ENCODE results near the gene CFAP97D2. TPM values are rescaled to one million over a fixed set of nuclear protein-coding genes. Genes with fewer than 3 reads are reported as not detected.
"Not testable (repeated sequence)": the region's sequence is repeated elsewhere in the genome, so short reads cannot be mapped to it uniquely, and the experiment has no call there.

CFAP97D2 gene
- total RNA-seq, 1 donor from 2014 or later = not detected

- no peak for DNase-seq (ENCODE audit: low spot score)
Observed at GRCh38 chr13:114142640-114143490, 36.2 kb upstream of the CFAP97D2 start.

GRCh38 chr13:114143806-114144605, 35.1 kb upstream of the CFAP97D2 start:
- peak; percentile 85 for DNase-seq (ENCODE audit: low spot score)

GRCh38 chr13:114144606-114145244, 34.3 kb upstream of the CFAP97D2 start:
- peak; percentile 65 for DNase-seq (ENCODE audit: low spot score)

GRCh38 chr13:114145256-114145655, 33.8 kb upstream of the CFAP97D2 start:
- DNase-seq (ENCODE audit: low spot score) = peak; percentile 55

GRCh38 chr13:114145722-114146121, 33.3 kb upstream of the CFAP97D2 start:
- DNase-seq (ENCODE audit: low spot score) = peak; percentile 71

- peak; percentile 85 for DNase-seq (ENCODE audit: low spot score)
Observed at GRCh38 chr13:114146173-114146572, 32.9 kb upstream of the CFAP97D2 start.

GRCh38 chr13:114146629-114147028, 32.4 kb upstream of the CFAP97D2 start:
- DNase-seq (ENCODE audit: low spot score) = peak; percentile 55

- no peak for DNase-seq (ENCODE audit: low spot score)
Observed at GRCh38 chr13:114147803-114148520, 31.1 kb upstream of the CFAP97D2 start.

- DNase-seq (ENCODE audit: low spot score) = no peak
Observed at GRCh38 chr13:114148521-114148855, 30.6 kb upstream of the CFAP97D2 start.

GRCh38 chr13:114148886-114149285, 30.2 kb upstream of the CFAP97D2 start:
- DNase-seq (ENCODE audit: low spot score) = not testable (repeated sequence)

- DNase-seq (ENCODE audit: low spot score) = no peak
Observed at GRCh38 chr13:114149774-114150740, 29.0 kb upstream of the CFAP97D2 start.

GRCh38 chr13:114151031-114151430, 28.0 kb upstream of the CFAP97D2 start:
- DNase-seq (ENCODE audit: low spot score) = no peak

- DNase-seq (ENCODE audit: low spot score) = peak; percentile 87
Observed at GRCh38 chr13:114151565-114152284, 27.3 kb upstream of the CFAP97D2 start.

- no peak for DNase-seq (ENCODE audit: low spot score)
Observed at GRCh38 chr13:114152285-114152645, 26.8 kb upstream of the CFAP97D2 start.

- DNase-seq (ENCODE audit: low spot score) = peak; percentile 86
Observed at GRCh38 chr13:114152831-114153371, 26.2 kb upstream of the CFAP97D2 start.

- no peak for DNase-seq (ENCODE audit: low spot score)
Observed at GRCh38 chr13:114153485-114154080, 25.5 kb upstream of the CFAP97D2 start.

- DNase-seq (ENCODE audit: low spot score) = no peak
Observed at GRCh38 chr13:114154476-114154875, 24.6 kb upstream of the CFAP97D2 start.

- DNase-seq (ENCODE audit: low spot score) = no peak
Observed at GRCh38 chr13:114155320-114155719, 23.7 kb upstream of the CFAP97D2 start.

Measured in mesenteric fat pad (tissue), 1 donor.